NCI-H2107 (cell line): ENCODE measurements around the gene CTIF.
A peak's percentile ranks its signal among the peaks of the same experiment; 100 is the strongest.

ENCODE experiments used
- DNase-seq: peaks from one replicate; lab custom pipeline; 2025; lab: John Stamatoyannopoulos, UW

CTIF gene

GRCh38 chr18:48819781-48820482 lies 281.1 kb downstream of the CTIF start:
- no peak for DNase-seq

- no peak for DNase-seq
These were observed 281.8 kb downstream of the CTIF start for GRCh38 chr18:48820483-48821250.

GRCh38 chr18:48821251-48821590 lies 282.4 kb downstream of the CTIF start:
- DNase-seq: no peak

DNA sequence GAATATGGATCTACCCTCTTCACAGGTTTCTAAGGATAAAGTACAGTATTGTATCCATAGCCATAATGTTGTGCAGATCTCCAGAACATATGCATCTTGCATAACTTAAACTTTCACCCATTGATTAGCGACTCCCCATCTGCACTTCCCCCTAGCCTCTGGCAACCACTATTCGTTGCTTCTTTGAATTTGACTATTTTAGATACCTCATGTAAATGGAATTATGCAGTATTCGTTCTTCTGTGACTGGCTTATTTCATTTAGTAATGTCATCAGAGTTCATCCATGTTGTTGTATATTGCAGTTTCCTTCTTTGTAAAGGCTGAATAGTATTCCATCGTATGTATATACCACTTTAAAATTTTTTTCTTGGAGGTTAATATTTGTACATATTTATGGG lies 283.0 kb downstream of the CTIF start:
- DNase-seq: no peak

DNA sequence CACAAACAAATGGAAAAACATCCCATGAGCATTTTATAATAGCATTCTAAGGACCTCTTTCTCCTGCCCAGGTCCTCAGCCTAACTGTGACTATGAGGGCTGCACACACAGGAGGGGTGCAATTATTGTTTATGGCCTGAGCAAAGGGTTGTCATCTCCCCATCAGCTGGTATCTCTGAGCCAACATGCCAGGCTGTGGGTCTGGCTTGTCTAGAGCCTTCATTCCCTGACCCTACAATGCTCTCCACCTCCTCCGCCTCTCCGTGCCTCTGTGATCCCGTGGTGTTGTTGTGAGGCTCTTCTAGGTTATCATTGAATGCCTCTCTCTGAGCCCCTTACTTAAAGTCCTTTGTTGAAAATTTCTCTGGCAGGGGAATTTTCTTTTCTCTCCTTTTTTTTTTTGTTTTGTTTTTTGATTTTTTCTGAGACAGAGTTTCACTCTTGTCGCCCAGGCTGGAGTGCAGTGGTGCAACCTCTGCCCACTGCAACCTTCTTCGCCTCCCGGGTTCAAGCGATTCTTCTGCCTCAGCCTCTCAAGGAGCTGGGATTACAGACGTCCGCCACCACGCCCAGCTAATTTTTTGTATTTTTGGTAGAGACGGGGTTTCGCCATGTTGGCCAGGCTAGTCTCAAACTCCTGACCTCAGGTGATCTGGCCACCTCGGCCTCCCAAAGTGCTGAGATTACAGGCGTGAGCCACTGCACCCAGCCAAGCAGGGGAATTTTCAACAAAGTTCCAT lies 285.6 kb downstream of the CTIF start:
- DNase-seq: no peak

GRCh38 chr18:48825101-48825745 lies 286.4 kb downstream of the CTIF start:
- no peak for DNase-seq

GRCh38 chr18:48826271-48826670 lies 287.4 kb downstream of the CTIF start:
- DNase-seq: no peak

DNA sequence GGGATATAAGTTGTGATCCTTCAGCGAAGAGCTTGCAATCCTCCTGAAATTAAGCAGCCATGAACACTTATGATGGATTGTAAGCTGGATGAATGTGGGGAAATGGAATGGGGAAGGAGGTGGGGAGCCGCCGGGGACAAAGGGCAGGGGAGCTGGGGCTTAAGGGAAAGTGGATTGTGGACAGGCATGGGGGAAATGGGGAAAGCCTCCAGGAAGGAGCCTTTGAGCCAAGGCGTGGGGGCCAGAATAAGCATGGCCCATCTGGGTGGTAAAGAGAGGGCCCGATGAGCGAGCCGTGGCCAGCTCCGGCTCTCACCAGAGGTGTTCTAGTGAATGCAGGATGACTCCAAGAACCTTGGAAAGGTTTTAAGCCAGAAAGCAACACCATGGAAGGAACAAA lies 288.0 kb downstream of the CTIF start:
- DNase-seq: no peak

GRCh38 chr18:48827291-48828193 lies 288.7 kb downstream of the CTIF start:
- DNase-seq: peak; percentile 30

GRCh38 chr18:48828194-48828545 lies 289.3 kb downstream of the CTIF start:
- no peak for DNase-seq

- DNase-seq: no peak
These were observed 290.0 kb downstream of the CTIF start for GRCh38 chr18:48828691-48829442.

DNA sequence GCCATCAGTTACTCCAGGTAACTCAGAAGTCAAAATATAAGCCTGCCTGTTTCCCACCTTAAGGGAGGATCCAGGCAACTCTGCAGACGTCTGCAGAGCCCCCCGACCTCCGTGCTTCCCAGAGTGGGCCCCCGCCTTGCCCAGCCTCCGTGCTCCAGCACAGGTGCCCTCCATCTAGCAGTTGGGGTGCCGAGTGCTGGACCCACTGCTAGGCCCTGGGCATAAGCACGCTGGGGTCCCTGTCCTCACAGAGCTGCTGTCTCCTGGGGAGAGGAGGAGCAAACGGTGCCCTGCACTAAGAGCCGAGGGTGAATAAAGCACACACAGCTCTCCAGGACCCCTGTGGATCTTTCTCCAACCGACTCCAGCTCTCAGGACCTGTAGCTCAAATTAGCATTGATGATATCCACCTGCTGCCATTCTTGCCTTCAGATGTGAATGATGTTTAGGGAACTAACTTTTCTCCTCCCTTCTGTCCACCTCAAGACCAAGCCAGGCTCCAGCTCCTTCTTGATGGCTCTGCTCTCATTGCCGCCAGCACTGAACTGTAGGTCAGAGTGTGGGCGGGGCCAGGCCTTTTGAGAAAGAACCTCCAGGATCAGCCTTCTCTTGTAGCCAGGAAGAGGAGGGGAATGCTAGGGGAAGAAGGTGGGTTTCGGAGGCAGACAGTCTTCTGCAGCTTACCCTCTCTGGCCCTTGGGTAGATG lies 290.8 kb downstream of the CTIF start:
- no peak for DNase-seq

- no peak for DNase-seq
These were observed 292.4 kb downstream of the CTIF start for GRCh38 chr18:48831113-48831759.

DNA sequence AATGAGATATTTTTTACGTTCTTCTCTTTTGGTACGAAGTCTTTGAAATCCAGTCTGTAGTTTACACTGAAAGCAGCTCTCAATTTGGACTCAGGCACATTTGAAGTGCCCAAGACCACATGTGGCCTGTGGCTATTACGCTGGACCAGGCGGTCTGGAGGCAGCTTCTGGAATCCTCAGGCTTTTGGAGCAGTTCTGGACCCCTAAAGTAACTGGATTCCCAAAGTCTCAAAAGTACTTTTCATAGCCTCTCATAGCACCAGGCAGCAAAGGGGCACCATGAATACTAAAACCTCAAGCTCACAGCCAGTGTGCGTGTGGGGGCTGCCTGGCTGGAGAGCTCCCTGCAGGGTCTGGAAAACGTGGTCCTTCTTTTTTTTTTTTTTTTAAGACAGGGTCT lies 293.0 kb downstream of the CTIF start:
- no peak for DNase-seq

DNA sequence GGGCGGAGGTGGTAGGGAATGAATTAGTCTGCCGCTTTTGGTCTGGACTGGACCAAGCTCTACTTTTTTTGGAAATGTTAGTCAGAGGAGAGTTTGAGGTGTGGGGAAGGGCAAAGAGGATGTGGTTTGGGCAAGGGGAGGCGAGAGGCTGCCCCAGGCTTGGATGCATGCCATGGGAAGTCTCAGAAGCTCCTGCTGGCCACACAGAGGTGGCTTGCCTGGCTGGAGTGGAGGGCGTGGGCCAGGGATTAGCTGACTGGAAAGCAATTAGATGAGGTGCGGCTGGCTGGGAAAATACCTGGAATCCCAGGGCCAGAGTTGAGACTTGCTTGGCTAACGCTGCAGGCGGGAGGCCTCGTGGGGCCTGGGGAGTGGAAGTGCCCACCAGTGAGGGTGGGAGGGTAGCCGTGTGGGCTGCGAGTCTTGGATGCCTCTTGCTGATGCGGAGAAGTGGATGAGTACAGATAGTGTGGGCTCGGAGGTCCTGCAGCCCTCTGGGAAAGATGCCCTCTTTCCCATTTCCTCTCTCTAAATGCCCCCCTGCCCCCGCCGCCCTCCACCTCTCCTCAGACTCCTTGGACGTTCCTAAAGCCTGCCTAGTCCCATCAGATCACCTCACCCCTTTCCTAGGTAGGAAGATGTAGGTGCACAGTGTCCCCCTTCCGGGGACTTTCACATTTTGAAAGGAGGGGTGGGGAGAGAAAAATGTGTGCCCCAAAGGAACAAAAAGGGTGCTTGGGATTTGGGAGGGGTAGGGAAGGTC lies 294.3 kb downstream of the CTIF start:
- DNase-seq: no peak

DNA sequence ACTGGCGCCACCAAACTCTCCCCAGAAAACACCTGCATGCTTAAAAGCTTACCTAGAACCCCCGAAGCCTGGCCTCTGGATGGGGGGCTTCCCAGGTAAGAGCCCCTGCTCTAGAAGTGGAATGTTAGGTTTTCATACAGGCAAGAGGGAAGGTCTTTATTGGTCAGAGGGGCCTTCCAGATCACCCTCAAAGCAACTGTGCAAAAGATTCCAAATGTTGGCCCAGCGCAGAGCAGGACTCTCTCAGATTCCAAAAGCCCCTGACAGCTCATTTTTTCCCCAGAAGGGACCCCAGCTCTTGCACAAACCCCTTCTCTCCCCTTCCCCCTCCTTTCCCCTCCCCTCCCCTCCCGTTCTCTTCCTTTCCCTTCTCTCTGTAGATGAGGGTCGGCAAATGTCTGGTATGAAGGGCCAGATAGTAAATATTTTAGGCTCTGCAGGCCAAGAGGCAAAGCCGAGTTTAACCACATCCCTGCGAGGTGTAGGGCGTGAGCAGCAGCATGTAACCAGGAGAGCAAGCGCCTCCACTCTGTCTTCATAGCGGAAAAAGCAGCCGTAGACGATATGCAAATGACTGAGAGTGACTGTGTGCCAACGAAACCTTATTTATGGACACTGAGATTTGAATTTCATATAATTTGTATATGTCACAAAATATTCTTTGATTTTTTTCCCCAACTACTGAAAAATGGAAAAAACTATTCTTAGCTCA lies 295.0 kb downstream of the CTIF start:
- DNase-seq: no peak

GRCh38 chr18:48834413-48835031 lies 295.7 kb downstream of the CTIF start:
- DNase-seq: no peak

GRCh38 chr18:48835119-48835518 lies 296.3 kb downstream of the CTIF start:
- DNase-seq: no peak
